ENCODE data around the gene SLC16A3.

GRCh38 chr17:82215972-82216300 lies 12.9 kb upstream of the SLC16A3 start:
- TF ChIP-seq CTCF (IDR thresholded peaks at IDR 0.05) (no peak), POLR2AphosphoS5 (IDR thresholded peaks at IDR 0.05) (no peak)

Measured in gastroesophageal sphincter (tissue), 3 donors.